Liver (tissue), 3 donors: ENCODE results near the gene NACAD.

Experiments
- CTCF ChIP-seq: fragments of 150-350 bp; IDR thresholded peaks from 2 replicates; pipeline ENCODE4 v1.5.1; 2017; ENCODE audit warnings: improper control_type of control experiment, low read depth, low read length; ENCODE audit not compliant: missing input control
- EGR1 ChIP-seq, 2 donors: IDR thresholded peaks; 2 replicates each; pipeline ENCODE4 v1.6.1; 2016 to 2018; ENCODE audit warnings: antibody characterized with exemption in 2 of 2, low read depth in 2 of 2
- HNF4G ChIP-seq: IDR thresholded peaks from 2 replicates; pipeline ENCODE4 v1.6.1; 2016; ENCODE audit warnings: antibody characterized with exemption
- REST ChIP-seq: IDR thresholded peaks from 2 replicates; pipeline ENCODE4 v1.6.1; 2016; ENCODE audit warnings: antibody characterized with exemption, mild to moderate bottlenecking
- TAF1 ChIP-seq: conservative IDR thresholded peaks from 2 replicates; pipeline ENCODE4 v1.6.1; 2016; ENCODE audit warnings: antibody characterized with exemption, mild to moderate bottlenecking
- TF ChIP-seq, protein P1 (sequence below): IDR thresholded peaks from 2 replicates; pipeline ENCODE4 v1.6.1; 2016; ENCODE audit warnings: antibody characterized with exemption
- donor health status: healthy.
- donor health status: healthy.

DNA sequence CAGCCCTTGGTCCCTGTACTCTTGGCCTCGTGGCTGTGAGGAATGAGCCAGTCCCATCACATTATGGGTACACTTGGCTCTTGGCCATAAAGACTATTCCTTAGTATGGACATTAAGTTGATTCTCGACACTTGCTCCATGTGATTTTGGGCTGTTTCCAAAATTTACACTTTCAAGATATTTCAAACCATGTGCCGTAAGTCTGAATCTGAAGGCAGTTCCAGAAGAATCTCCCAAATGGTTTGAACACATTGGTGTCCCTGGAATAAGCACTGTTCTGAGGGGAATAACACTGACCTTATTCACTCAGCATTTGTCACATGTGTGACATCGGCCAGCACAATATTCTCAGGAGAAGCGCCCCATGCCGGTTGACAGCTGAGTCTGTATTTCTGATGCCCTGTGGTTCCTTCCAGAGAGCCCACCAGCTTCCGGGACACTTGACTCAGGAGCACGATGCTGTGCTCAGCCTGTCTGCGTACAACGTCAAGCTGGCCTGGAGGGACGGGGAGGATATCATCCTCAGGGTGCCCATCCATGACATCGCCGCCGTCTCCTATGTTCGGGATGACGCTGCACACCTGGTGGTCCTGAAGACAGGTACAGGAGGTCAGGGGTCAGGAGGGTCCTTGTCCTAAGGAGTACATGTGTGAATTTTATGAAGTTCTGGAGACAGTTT is 24.6 kb downstream of the NACAD start:
- no peak for TF ChIP-seq EGR1 (IDR thresholded peaks at IDR 0.05; ENCODE audit: low read depth in 2 of 2)
- TF ChIP-seq HNF4G, result no peak
- no peak for TF ChIP-seq CTCF
- TF ChIP-seq, protein P1, sequence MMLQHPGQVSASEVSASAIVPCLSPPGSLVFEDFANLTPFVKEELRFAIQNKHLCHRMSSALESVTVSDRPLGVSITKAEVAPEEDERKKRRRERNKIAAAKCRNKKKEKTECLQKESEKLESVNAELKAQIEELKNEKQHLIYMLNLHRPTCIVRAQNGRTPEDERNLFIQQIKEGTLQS, result no peak
- no peak for TF ChIP-seq REST
- TF ChIP-seq TAF1, result no peak
